ENCODE measurements around the gene PTPRG.
"Not testable (repeated sequence)": the region's sequence is repeated elsewhere in the genome, so short reads cannot be mapped to it uniquely, and the experiment has no call there.

PTPRG gene

GRCh38 chr3:61730577-61731231 is 169.3 kb downstream of the PTPRG start:
- DNase-seq: no peak

- DNase-seq: no peak
These were observed 171.6 kb downstream of the PTPRG start for GRCh38 chr3:61733000-61733399.

GRCh38 chr3:61733876-61734275 is 172.5 kb downstream of the PTPRG start:
- no peak for DNase-seq

GRCh38 chr3:61734749-61735686 is 173.6 kb downstream of the PTPRG start:
- DNase-seq: no peak

GRCh38 chr3:61736506-61736905 is 175.1 kb downstream of the PTPRG start:
- no peak for DNase-seq

- DNase-seq: no peak
These were observed 178.3 kb downstream of the PTPRG start for GRCh38 chr3:61739640-61740039.

GRCh38 chr3:61740494-61740893 is 179.1 kb downstream of the PTPRG start:
- DNase-seq: no peak

GRCh38 chr3:61741551-61741950 is 180.2 kb downstream of the PTPRG start:
- DNase-seq: no peak

GRCh38 chr3:61742006-61742405 is 180.6 kb downstream of the PTPRG start:
- no peak for DNase-seq

GRCh38 chr3:61743067-61743466 is 181.7 kb downstream of the PTPRG start:
- DNase-seq: no peak

GRCh38 chr3:61743686-61744242 is 182.4 kb downstream of the PTPRG start:
- no peak for DNase-seq

- DNase-seq: no peak
These were observed 186.9 kb downstream of the PTPRG start for GRCh38 chr3:61748288-61748687.

- DNase-seq: no peak
These were observed 189.4 kb downstream of the PTPRG start for GRCh38 chr3:61750766-61751165.

GRCh38 chr3:61758839-61759238 is 197.5 kb downstream of the PTPRG start:
- DNase-seq: no peak

- not testable (repeated sequence) for DNase-seq
These were observed 199.4 kb downstream of the PTPRG start for GRCh38 chr3:61760783-61761182.

- DNase-seq: no peak
These were observed 200.5 kb downstream of the PTPRG start for GRCh38 chr3:61761694-61762430.

- no peak for DNase-seq
These were observed 203.9 kb downstream of the PTPRG start for GRCh38 chr3:61765157-61765876.

GRCh38 chr3:61768284-61769037 is 207.1 kb downstream of the PTPRG start:
- no peak for DNase-seq

- DNase-seq: no peak
These were observed 208.1 kb downstream of the PTPRG start for GRCh38 chr3:61769266-61769990.

GRCh38 chr3:61771976-61772375 is 210.6 kb downstream of the PTPRG start:
- no peak for DNase-seq

GRCh38 chr3:61772456-61772855 is 211.1 kb downstream of the PTPRG start:
- DNase-seq: no peak

Data from NCI-H187 treated with DMSO at 0.1 percent for 48 hours (cell line).